Spleen (tissue), 11 donors: Measurements from ENCODE around the gene FCGBP. TPM values are rescaled to one million over a fixed set of nuclear protein-coding genes. Genes with fewer than 3 reads are reported as not detected.

Experiments
- DNase-seq: peaks from one replicate; pipeline ENCODE4 v3.0.0-alpha.2; 2020
- H3K27ac ChIP-seq, 8 donors: fragments of 200-600 bp; sonication (generic) in 7 of 8; 1 replicate in 4 of 8; 2 replicates in 4 of 8; pipeline versions ENCODE4 v1.5.0 to v1.8.0; 2016 to 2021; ENCODE audit warnings: inconsistent platforms in 4 of 8, mild to moderate bottlenecking in 4 of 8, moderate library complexity in 1 of 8
- H3K27me3 ChIP-seq, 7 donors: fragments of 200-600 bp; sonication (generic) in 6 of 7; replicated peaks in 1 of 7; 1 replicate in 4 of 7; 2 replicates in 3 of 7; pipeline versions ENCODE4 v1.5.0 to v1.8.0; 2016 to 2021; ENCODE audit warnings: inconsistent platforms in 3 of 7, mild to moderate bottlenecking in 1 of 7
- H3K36me3 ChIP-seq, 6 donors: fragments of 200-600 bp; sonication (generic) in 5 of 6; 1 replicate in 4 of 6; 2 replicates in 2 of 6; pipeline versions ENCODE4 v1.5.0 to v1.8.0; 2016 to 2021; ENCODE audit warnings: inconsistent platforms in 2 of 6
- H3K4me1 ChIP-seq, 6 donors: fragments of 200-600 bp; sonication (generic) in 5 of 6; 1 replicate in 3 of 6; 2 replicates in 3 of 6; pipeline versions ENCODE4 v1.5.0 to v1.8.0; 2016 to 2021; ENCODE audit warnings: inconsistent platforms in 3 of 6
- H3K4me3 ChIP-seq, 8 donors: fragments of 200-600 bp; sonication (generic) in 7 of 8; 1 replicate in 4 of 8; 2 replicates in 4 of 8; pipeline versions ENCODE4 v1.5.0 to v1.8.0; 2016 to 2021; ENCODE audit warnings: inconsistent platforms in 4 of 8, mild to moderate bottlenecking in 4 of 8, moderate library complexity in 2 of 8
- H3K9me3 ChIP-seq, 8 donors: fragments of 200-600 bp; sonication (generic) in 7 of 8; 1 replicate in 4 of 8; 2 replicates in 4 of 8; pipeline versions ENCODE4 v1.5.0 to v1.8.0; 2016 to 2021; ENCODE audit warnings: inconsistent platforms in 4 of 8
- POLR2A ChIP-seq, 3 donors: fragments of 450-650 bp; IDR thresholded peaks; one replicate each; pipeline ENCODE4 v1.5.1; 2017; ENCODE audit warnings: antibody characterized with exemption in 3 of 3, mild to moderate bottlenecking in 1 of 3
- POLR2AphosphoS5 ChIP-seq, 3 donors: sonication (generic); formaldehyde crosslinking; IDR thresholded peaks; one replicate each; pipeline ENCODE4 v1.5.1; 2017; ENCODE audit warnings: antibody characterized with exemption in 3 of 3
- WGBS, 5 donors: extraction: QIAGEN DNeasy Blood & Tissue Kit in 3 of 5; methylation state at CpG; one replicate each; pipeline versions ENCODE4 v1.1.5 to v1.1.7; 2013 to 2018; 5-methylcytosine and 5-hydroxymethylcytosine counted together
- intact Hi-C: fragments of 100-400 bp; cut with DNase I; formaldehyde crosslinking; loops from one replicate; pipeline ENCODE4 v1.15.0; 2023; ENCODE audit warnings: low total_unique reads
- polyA plus RNA-seq, 3 donors: library from polyadenylated mRNA; stranded (reverse); fragments of 200-250 nt; gene quantifications; one replicate each; pipeline ENCODE4 v1.2.1, GENCODE V29; 2013
- total RNA-seq, 7 donors: library from RNA; depleted of rRNA in 3 of 7; stranded (reverse); fragments of >200 nt in 3 of 7; fragmentation: NEBNext Ultra II Directional in 4 of 7; extraction: Animal tissue kit (Norgen Biotek cat#: 25700) in 4 of 7; gene quantifications; one replicate each; pipeline versions ENCODE4 v1.1.0 to v1.2.1, GENCODE V29; 2016 to 2021
- TF ChIP-seq, protein P1 (sequence below), 11 experiments: fragments of 200-600 bp in 7 of 11; fragments of 450-650 bp in 4 of 11; sonication (generic) in 4 of 11; IDR thresholded peaks in 8 of 11; conservative IDR thresholded peaks in 3 of 11; 1 replicate in 7 of 11; 2 replicates in 4 of 11; pipeline versions ENCODE4 v1.4.0 to v1.8.0; 2016 to 2021; ENCODE audit warnings: antibody characterized with exemption in 11 of 11, inconsistent platforms in 4 of 11, mild to moderate bottlenecking in 1 of 11
- donor health status: healthy with polysubstance abuse.
- donor health status: DM: no; HTN: no; CAD: no; lungs with moderate emphysema.
- donor health status: DM: no; HTN: no; CAD: no.
- donor health status: Bipolar disorder and iron deficiency.
- donor health status: healthy.
- donor health status: DM: no; HTN: no; CAD: no.
- donor health status: DM: yes; HTN: yes; CAD: no.

FCGBP gene
- total and polyA plus RNA-seq, 10 donors = 0.91 to 18.9 (median 6.9) TPM

DNA sequence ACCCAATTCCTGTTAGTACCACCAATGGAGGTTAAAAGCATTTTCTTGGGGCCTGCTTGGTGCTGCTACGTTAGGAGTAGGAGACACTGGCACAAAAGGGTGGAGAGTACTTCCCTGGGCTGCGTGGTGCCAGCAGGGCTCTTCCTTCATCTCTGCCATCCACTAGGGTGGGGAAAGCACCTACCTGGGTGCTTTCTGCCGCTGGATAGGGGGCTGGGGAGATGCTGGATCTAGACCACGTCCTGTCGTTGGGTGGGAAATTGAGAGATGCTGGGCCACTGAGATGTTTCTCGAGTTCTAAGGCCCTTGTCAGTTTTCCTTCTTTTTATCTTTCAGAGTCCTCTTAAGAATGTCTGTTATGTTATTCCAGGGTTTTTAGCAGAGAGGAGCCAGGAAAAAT is 6.7 kb upstream of the FCGBP start:
- intact Hi-C loops = no loop called here
- 29 to 52% (median 46%) methylated on average over 6 of the region's 6 CpGs for WGBS, 5 donors
- TF ChIP-seq POLR2A (IDR thresholded peaks at IDR 0.05) (no peak), POLR2AphosphoS5 (IDR thresholded peaks at IDR 0.05) (no peak)
- TF ChIP-seq, protein P1, sequence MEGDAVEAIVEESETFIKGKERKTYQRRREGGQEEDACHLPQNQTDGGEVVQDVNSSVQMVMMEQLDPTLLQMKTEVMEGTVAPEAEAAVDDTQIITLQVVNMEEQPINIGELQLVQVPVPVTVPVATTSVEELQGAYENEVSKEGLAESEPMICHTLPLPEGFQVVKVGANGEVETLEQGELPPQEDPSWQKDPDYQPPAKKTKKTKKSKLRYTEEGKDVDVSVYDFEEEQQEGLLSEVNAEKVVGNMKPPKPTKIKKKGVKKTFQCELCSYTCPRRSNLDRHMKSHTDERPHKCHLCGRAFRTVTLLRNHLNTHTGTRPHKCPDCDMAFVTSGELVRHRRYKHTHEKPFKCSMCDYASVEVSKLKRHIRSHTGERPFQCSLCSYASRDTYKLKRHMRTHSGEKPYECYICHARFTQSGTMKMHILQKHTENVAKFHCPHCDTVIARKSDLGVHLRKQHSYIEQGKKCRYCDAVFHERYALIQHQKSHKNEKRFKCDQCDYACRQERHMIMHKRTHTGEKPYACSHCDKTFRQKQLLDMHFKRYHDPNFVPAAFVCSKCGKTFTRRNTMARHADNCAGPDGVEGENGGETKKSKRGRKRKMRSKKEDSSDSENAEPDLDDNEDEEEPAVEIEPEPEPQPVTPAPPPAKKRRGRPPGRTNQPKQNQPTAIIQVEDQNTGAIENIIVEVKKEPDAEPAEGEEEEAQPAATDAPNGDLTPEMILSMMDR (IDR thresholded peaks at IDR 0.05 in 8 of 11, conservative IDR thresholded peaks at IDR 0.05 in 3 of 11) = no peak
- Histone ChIP-seq H3K27me3 (peaks cover 0 to 41% (median 0%) of the 10 kb centered on the region in 7 donors), H3K4me1 (peaks cover 41 to 96% (median 64%) of the 10 kb centered on the region in 6 donors), H3K9me3 (peaks cover 0 to 20% (median 16%) of the 10 kb centered on the region in 8 donors), H3K4me3 (peak overlapping the region in 4 of 8 donors; percentile 9 to 56 (median 28)), H3K27ac (peak overlapping the region; percentile 65 to 93 (median 78)), H3K36me3 (no peaks in the 10 kb centered on the region)
- no peak for DNase-seq

DNA sequence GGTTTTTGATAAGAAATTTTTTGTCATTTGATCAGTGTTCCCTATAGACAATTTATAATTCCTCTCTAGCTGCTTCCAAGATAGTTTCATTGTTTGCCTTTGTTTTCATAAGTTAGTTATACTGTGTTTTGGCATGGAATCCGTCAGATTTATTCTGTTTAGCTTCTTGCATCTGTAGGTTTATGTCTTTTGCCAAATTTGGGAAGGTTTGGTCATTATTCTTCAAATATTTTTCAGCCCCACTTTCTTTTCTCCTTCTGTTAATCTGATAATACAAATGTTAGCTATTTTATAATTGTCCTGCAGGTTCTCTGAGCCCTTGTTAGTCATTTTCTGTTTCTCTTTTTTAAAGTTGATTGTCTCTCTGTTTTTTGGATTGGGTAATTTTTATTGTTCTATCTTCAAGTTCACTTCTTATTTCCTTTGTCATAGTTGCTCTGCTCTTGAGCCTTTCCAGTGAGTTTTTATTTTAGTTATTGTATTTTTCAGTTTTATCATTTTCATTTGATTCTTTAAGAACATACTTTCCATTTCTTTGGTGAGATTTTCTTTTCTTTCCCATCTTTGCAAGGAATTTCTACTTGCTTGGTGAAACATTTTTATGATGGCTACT is 5.9 kb upstream of the FCGBP start:
- WGBS, 5 donors = 80 to 90% (median 85%) methylated on average over 1 of the region's 1 CpG
- Histone ChIP-seq H3K36me3 (no peaks in the 10 kb centered on the region), H3K4me1 (peaks cover 47 to 96% (median 71%) of the 10 kb centered on the region in 6 donors), H3K27me3 (peaks cover 0 to 41% (median 0%) of the 10 kb centered on the region in 7 donors), H3K27ac (peak overlapping the region in 7 of 8 donors; percentile 65 to 93 (median 80)), H3K4me3 (no peak overlapping the region), H3K9me3 (peaks cover 0 to 20% (median 16%) of the 10 kb centered on the region in 8 donors)
- intact Hi-C loops = no loop called here
- TF ChIP-seq POLR2AphosphoS5 (IDR thresholded peaks at IDR 0.05) (no peak), POLR2A (IDR thresholded peaks at IDR 0.05) (no peak)
- TF ChIP-seq, protein P1 (IDR thresholded peaks at IDR 0.05 in 8 of 11, conservative IDR thresholded peaks at IDR 0.05 in 3 of 11) = no peak
- DNase-seq = no peak

DNA sequence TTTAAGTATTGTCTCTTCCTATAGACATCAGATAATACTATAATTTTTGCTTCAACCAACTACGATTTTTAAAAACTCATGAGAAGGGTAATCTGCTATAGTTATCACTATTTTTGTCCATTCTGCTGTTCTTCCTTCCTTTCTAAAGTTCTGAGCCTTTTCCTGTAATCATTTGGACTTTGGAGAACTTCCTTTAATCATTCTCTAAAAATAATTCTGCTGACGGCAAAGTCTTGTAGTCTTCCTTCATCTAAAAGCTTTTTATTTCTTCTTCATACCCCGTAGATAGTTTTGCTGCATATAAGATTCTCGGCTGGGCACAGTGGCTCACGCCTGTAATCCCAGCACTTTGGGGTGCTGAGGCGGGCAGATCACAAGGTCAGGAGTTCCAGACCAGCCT is 5.1 kb upstream of the FCGBP start:
- peak overlapping the region in 4 of 8 donors; percentile 76 to 93 (median 82) for H3K27ac ChIP-seq
- no peaks in the 10 kb centered on the region for H3K36me3 ChIP-seq
- peaks cover 0 to 20% (median 16%) of the 10 kb centered on the region in 8 donors for H3K9me3 ChIP-seq
- intact Hi-C loops = no loop called here
- peaks cover 0 to 45% (median 0%) of the 10 kb centered on the region in 7 donors for H3K27me3 ChIP-seq
- no peak for DNase-seq
- 70 to 80% (median 72%) methylated on average over 6 of the region's 6 CpGs for WGBS, 5 donors
- peaks cover 41 to 96% (median 75%) of the 10 kb centered on the region in 6 donors for H3K4me1 ChIP-seq
- H3K4me3 ChIP-seq = no peak overlapping the region
- TF ChIP-seq POLR2A (IDR thresholded peaks at IDR 0.05) = no peak
- TF ChIP-seq, protein P1 (IDR thresholded peaks at IDR 0.05 in 8 of 11, conservative IDR thresholded peaks at IDR 0.05 in 3 of 11) = no peak
- no peak for TF ChIP-seq POLR2AphosphoS5 (IDR thresholded peaks at IDR 0.05)

DNA sequence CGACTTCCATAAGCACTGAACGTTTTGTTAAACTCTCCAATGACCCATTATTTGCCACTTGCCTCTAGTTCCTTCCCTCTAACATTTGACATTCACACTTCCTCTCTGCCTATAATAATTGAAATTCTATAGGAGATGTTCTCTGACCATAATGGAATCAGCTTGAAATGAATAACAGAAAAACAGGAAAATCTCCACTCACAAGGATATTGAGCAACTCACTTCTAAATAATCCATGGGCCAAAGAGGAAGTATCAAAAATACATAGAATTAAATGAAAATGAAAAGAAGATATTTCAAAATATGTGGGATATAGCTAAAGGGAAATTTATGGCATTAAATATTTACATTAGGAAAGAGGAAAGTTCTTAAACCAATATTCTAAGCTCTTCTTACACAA is 3.4 kb upstream of the FCGBP start:
- no peak for DNase-seq
- Histone ChIP-seq H3K27me3 (peaks cover 0 to 60% (median 0%) of the 10 kb centered on the region in 7 donors), H3K4me1 (peaks cover 28 to 80% (median 60%) of the 10 kb centered on the region in 6 donors), H3K36me3 (no peaks in the 10 kb centered on the region), H3K9me3 (peaks cover 0 to 20% (median 16%) of the 10 kb centered on the region in 8 donors), H3K4me3 (no peak overlapping the region), H3K27ac (peak overlapping the region in 4 of 8 donors; percentile 13 to 46 (median 26))
- TF ChIP-seq POLR2A (IDR thresholded peaks at IDR 0.05) = no peak
- TF ChIP-seq POLR2AphosphoS5 (IDR thresholded peaks at IDR 0.05) = no peak
- TF ChIP-seq, protein P1 (IDR thresholded peaks at IDR 0.05 in 8 of 11, conservative IDR thresholded peaks at IDR 0.05 in 3 of 11) = no peak
- intact Hi-C loops = no loop called here
- 23 to 40% (median 27%) methylated on average over 2 of the region's 2 CpGs for WGBS, 5 donors
